GM21723 (cell line): ENCODE data around the gene NINL.
"Not testable (repeated sequence)": the region's sequence is repeated elsewhere in the genome, so short reads cannot be mapped to it uniquely, and the experiment has no call there.

Experiments used
- ATAC-seq: cut with Tn5 transposase; IDR thresholded peaks from one replicate; pipeline ENCODE4 v1.9.1; 2021; ENCODE audit warnings: mild to moderate bottlenecking, moderate library complexity; ENCODE audit not compliant: unreplicated experiment

The NINL gene

DNA sequence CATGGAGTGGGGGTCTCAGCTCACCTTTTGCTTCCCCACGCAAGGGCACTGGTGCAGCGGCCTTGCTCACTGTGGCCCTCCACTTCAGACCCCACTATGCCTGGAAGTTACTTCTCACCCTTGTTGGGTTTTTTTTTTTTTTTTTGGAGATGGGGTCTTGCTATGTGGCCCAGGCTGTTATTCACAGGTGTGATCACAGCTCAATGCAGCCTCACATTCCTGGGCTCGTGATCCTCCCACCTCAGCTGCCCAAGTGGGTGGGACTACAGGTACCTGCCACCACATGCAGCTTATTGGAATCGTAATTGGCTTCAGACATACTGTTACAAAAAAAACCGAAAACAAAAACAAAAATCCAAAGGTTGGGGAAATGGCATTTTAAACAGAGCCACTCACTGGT lies 32.4 kb downstream of the NINL start:
- no peak for ATAC-seq

DNA sequence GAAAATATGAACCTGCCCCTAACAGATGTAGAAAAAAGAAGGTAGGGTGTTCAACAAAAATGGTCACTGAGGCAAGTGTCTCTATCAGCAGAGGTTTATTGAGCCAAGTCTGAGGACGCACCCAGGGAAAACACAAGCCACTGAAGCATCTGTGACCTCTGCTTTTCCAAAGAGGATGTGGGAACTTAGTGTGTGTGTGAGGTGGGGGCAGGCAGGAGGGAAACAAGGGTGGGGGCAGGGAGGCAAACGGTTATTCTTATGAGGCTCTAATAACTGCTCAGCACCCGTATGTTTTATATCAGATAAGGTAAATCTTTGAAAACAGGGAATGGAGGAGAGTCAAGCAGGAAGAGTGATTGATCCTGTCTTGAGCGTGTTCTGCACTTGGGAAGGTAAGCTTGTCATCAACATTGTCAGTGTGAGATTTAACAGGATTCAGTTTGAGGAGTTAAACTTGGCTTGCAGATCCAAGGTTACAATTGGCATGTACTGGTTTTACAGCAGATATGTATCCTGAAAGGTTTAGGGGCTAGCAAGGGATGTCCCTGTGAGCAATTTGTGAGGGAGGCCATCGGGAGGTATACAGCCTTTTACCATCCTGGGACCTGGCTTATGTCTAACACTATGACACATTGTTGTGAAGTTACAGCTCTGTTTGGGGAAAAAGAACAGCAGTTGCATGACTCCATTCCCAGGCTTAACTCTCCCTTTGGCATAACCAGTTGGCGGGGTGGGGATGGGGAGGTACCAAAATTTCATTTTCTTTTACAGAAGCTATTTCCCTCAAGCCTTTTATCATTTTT lies 33.7 kb downstream of the NINL start:
- ATAC-seq = no peak

DNA sequence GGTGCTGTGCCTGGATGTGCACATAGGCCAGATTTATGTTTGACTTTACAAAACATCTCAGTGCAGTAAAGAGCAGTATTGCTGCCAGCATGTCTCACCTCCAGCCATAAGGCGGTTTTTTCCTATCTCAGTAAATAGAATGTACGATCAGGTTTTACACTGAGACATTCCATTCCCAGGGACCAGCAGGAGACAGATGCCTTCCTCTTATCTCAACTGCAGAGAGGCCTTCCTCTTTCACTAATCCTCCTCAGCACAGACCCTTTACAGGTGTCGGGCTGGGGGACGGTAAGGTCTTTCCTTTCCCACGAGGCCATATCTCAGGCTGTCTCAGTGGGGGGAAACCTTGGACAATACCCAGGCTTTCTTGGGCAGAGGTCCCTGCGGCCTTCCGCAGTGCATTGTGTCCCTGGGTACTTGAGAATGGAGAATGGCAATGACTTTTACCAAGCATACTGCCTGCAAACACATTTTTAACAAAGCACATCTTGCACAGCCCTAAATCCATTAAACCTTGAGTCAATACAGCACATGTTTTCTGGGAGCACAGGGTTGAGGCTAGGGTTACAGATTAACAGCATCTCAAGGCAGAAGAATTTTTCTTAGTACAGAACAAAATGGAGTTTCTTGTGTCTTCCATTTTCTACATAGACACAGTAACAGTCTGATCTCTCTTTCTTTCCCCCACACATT lies 34.5 kb downstream of the NINL start:
- ATAC-seq = not testable (repeated sequence)

GRCh38 chr20:25549843-25550477 lies 35.4 kb downstream of the NINL start:
- no peak for ATAC-seq

- no peak for ATAC-seq
These were observed 36.1 kb downstream of the NINL start for GRCh38 chr20:25549172-25549773.

DNA sequence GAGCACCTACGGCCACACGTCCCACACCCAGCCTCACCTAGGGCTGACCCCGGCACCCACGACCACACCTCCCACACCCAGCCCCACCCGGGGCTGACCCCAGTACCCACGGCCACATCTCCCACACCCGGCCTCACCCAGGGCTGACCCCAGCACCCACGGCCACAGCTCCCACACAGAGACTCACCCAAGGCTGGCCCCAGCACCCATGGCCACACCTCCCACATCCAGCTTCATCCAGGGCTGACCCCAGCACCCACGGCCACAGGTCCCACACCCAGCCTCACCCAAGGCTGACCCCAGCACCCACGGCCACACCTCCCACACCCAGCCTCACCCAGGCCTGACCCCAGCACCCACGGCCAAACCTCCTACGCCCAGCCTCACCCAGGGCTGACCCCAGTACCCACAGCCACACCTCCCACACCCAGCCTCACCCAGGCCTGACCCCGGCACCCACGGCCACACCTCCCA lies 36.7 kb downstream of the NINL start:
- ATAC-seq = no peak

- ATAC-seq = no peak
These were observed 37.3 kb downstream of the NINL start for GRCh38 chr20:25547999-25548398.

- ATAC-seq = no peak
These were observed 38.3 kb downstream of the NINL start for GRCh38 chr20:25547063-25547462.

DNA sequence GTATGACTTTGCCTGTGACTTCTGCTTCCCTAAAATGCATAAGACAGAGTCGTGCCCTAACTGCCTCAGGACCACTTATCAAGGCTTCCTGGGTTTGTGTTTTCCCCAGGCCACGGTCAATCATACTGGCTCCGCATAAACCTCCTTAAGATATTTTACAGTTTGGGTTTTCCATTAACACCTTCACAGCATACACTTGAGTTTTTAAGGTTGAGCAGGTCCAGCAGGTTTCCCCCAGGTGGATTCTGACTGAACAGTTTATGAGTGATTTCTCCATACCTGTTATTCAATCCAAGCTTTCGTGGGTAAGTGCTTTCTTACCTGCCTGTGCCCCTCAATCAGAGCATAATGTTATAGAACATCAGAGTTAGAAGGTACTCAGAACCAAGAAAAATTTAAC lies 39.3 kb downstream of the NINL start:
- ATAC-seq = no peak

DNA sequence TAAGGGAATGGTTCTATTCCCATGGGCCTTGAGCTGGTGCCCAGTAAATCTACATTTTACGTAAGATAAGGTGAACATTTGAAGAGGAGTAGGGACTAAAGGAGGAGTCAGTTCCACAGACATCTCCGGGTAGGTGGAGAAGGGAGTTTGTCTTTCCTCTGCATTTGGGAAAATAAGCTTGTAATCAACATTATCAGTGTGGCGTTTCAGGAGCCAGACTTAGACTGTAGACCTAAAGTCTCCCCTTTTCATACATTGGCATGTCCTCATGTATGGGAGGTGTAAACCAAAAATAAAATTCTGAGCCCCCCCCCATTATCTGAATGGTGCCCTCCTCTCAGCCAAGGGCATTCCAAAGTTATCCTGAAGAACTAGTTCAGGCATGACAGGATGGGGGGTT lies 40.2 kb downstream of the NINL start:
- ATAC-seq = no peak

GRCh38 chr20:25544734-25545133 lies 40.6 kb downstream of the NINL start:
- no peak for ATAC-seq

- no peak for ATAC-seq
These were observed 41.0 kb downstream of the NINL start for GRCh38 chr20:25544311-25544710.

DNA sequence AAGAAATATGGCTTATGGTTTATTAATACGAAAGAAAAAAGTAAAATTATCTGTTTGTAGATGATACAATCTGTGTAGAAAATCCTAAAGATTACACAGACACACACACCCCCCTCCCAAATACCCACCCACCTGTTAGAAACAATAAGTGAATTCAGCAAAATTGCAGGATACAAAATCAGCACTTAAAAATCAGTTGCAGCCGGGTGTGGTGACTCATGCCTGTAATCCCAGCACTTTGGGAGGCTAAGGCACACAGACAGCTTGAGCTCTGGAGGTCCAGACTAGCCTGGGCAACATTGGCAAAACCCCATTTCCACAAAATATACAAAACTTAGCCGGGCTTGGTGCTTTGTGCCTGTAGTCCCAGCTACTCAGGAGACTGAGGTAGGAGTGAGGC lies 42.3 kb downstream of the NINL start:
- no peak for ATAC-seq

- ATAC-seq = no peak
These were observed 43.7 kb downstream of the NINL start for GRCh38 chr20:25541676-25542075.

- ATAC-seq = no peak
These were observed 45.3 kb downstream of the NINL start for GRCh38 chr20:25539742-25540672.

DNA sequence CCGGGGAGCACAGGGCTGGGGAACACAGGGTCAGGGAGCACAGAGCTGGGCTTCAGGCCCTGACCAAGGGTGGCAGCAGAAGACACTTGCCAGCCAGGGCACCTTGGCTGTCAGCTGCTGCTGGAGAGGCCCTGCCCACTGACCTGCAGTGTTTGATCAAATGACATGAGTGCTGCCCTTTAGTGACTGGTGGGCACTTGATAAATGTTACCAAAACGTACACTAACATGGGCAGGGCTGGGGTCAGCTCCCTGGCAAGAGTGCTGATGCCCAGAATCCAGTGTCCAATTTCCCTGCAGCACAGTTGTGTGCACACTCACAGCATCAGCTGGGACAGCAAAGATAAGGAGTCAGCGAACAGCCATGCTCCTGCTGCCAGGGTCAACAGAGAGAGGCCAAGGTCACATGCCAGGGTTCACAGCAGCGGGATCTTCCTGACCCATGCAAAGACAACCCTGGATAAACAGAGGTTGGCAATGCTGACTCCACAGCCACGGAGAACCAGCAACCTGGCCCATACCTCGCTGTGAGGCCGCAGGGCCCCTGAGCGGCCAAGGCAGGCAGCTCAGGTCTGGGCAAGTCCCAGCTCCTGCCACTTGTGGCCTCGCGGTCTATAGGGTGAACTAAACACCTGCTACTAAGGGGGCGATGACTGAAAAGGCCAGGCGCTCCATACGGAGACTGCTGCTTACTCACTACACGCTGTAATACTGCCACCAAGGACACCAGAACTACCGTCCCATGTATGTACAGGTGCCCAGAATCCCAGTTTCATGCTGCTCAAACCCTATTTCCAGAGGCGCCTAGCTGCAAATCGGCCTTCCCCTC lies 46.3 kb downstream of the NINL start:
- no peak for ATAC-seq

DNA sequence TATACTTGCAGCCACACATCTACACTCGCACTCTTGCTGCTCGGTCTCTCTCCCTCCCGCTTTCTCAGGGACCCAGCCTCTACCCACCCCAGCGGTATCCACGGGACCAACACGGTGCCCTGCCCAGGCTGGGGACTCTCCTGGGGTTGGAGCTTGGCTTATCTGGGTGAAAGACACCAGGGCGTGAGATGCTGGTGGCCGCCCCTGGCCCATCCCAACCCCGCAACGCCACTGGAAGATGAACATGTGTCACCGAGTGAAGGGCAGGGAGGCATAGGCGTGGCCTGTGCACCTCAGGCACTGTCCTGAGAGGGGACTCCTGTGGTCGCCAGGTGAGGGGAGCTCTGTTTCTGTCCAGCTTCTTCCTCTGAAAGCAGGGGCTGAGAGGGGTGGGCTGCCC lies 47.4 kb downstream of the NINL start:
- no peak for ATAC-seq

- no peak for ATAC-seq
These were observed 49.6 kb downstream of the NINL start for GRCh38 chr20:25535762-25536161.

- no peak for ATAC-seq
These were observed 50.5 kb downstream of the NINL start for GRCh38 chr20:25534845-25535244.
